Activated CD8-positive, alpha-beta T cell treated with anti-CD3 and anti-CD28 coated beads for 36 hours (primary cell): Measurements from ENCODE around the gene FGF10. TPM values are rescaled to one million over a fixed set of nuclear protein-coding genes. Genes with fewer than 3 reads are reported as not detected.

Experiments used
- ATAC-seq: fragments of 200-7000 bp; cut with Tn5 transposase; one replicate; pipeline ENCODE4 v1.10.0; 2021; ENCODE audit warnings: mild to moderate bottlenecking, moderate library complexity
- CTCF ChIA-PET: fragments of 350-600 bp; sonication (Branson Sonifier 250); formaldehyde crosslinking; loops from one replicate; lab custom pipeline; 2021; ENCODE audit warnings: antibody characterized with exemption; lab: Charles Lee
- POLR2A ChIA-PET: fragments of 350-600 bp; sonication (Branson Sonifier 250); formaldehyde crosslinking; loops from one replicate; lab custom pipeline; 2021; ENCODE audit warnings: antibody characterized with exemption; lab: Charles Lee
- DNase-seq: peaks from one replicate; pipeline ENCODE4 v3.0.0-alpha.2; 2020
- H3K27ac Mint-ChIP-seq: one replicate; pipeline ENCODE4 v1.8.0; 2021; ENCODE audit warnings: mild to moderate bottlenecking, mixed read lengths
- H3K27me3 Mint-ChIP-seq: one replicate; pipeline ENCODE4 v1.8.0; 2021; ENCODE audit warnings: mixed read lengths
- H3K36me3 Mint-ChIP-seq: one replicate; pipeline ENCODE4 v1.8.0; 2021; ENCODE audit warnings: low read depth, mixed read lengths
- H3K4me1 Mint-ChIP-seq: one replicate; pipeline ENCODE4 v1.8.0; 2021; ENCODE audit warnings: low read depth, mixed read lengths
- H3K4me3 Mint-ChIP-seq: one replicate; pipeline ENCODE4 v1.8.0; 2021; ENCODE audit warnings: mild to moderate bottlenecking, moderate library complexity, mixed read lengths
- H3K9me3 Mint-ChIP-seq: one replicate; pipeline ENCODE4 v1.8.0; 2021; ENCODE audit warnings: mixed read lengths
- CTCF ChIP-seq: fragments of 200-600 bp; IDR thresholded peaks from one replicate; pipeline ENCODE4 v1.8.0; 2022; ENCODE audit warnings: antibody characterized with exemption, mild to moderate bottlenecking
- intact Hi-C: fragments of 100-400 bp; cut with micrococcal nuclease; formaldehyde crosslinking; loops from one replicate; pipeline ENCODE4 v1.10.0; 2022
- total RNA-seq, 2 experiments: library from RNA; stranded (reverse); gene quantifications; one replicate each; pipeline ENCODE4 v1.2.3, GENCODE V29; 2021

Gene FGF10
- total RNA-seq, 2 experiments from 2014 or later: not detected

- no peak for TF ChIP-seq CTCF
- ChIA-PET POLR2A (no interaction called here), CTCF (no interaction called here)
- H3K9me3 Mint-ChIP-seq: no peaks in the 10 kb centered on the region
- H3K4me3 Mint-ChIP-seq: no peak overlapping the region
- no peak overlapping the region for H3K27ac Mint-ChIP-seq
- no peaks in the 10 kb centered on the region for H3K27me3 Mint-ChIP-seq
- no peaks in the 10 kb centered on the region for H3K4me1 Mint-ChIP-seq
- no peaks in the 10 kb centered on the region for H3K36me3 Mint-ChIP-seq
- DNase-seq: no peak
- no peak for ATAC-seq
- intact Hi-C loops: no loop called here
These were observed 52.5 kb downstream of the FGF10 start for GRCh38 chr5:44336708-44337107.

- CTCF ChIA-PET: interaction anchor here (1.6 kb wide), 1 partner anchor 9 kb away, joined by 3 read pairs; no protein-coding TSS in a partner anchor
- Mint-ChIP-seq H3K4me1 (no peaks in the 10 kb centered on the region), H3K9me3 (no peaks in the 10 kb centered on the region), H3K27ac (no peak overlapping the region), H3K4me3 (no peak overlapping the region), H3K36me3 (no peaks in the 10 kb centered on the region), H3K27me3 (no peaks in the 10 kb centered on the region)
- TF ChIP-seq CTCF: no peak
- intact Hi-C loops: loop anchor here (2.0 kb wide), 1 partner anchor 24 kb away; no protein-coding TSS in a partner anchor
- ATAC-seq (no peak), DNase-seq (no peak)
- POLR2A ChIA-PET: no interaction called here
These were observed 54.6 kb downstream of the FGF10 start for GRCh38 chr5:44334622-44335021.

GRCh38 chr5:44332285-44332971 lies 56.8 kb downstream of the FGF10 start:
- CTCF ChIA-PET: interaction anchor here (0.6 to 2.0 kb wide), 6 partner anchors 8 to 701 kb away, joined by 3 to 6 read pairs (median 4); no protein-coding TSS in a partner anchor
- TF ChIP-seq CTCF: peak; percentile 46
- POLR2A ChIA-PET: no interaction called here
- H3K9me3 Mint-ChIP-seq: no peaks in the 10 kb centered on the region
- no peaks in the 10 kb centered on the region for H3K27me3 Mint-ChIP-seq
- H3K4me3 Mint-ChIP-seq: no peak overlapping the region
- no peak overlapping the region for H3K27ac Mint-ChIP-seq
- no peak for ATAC-seq
- intact Hi-C loops: no loop called here
- no peak for DNase-seq
- H3K36me3 Mint-ChIP-seq: no peaks in the 10 kb centered on the region
- no peaks in the 10 kb centered on the region for H3K4me1 Mint-ChIP-seq

- POLR2A ChIA-PET: no interaction called here
- Mint-ChIP-seq H3K27ac (no peak overlapping the region), H3K4me3 (no peak overlapping the region), H3K4me1 (no peaks in the 10 kb centered on the region), H3K9me3 (no peaks in the 10 kb centered on the region), H3K27me3 (no peaks in the 10 kb centered on the region), H3K36me3 (no peaks in the 10 kb centered on the region)
- DNase-seq (no peak), ATAC-seq (no peak)
- CTCF ChIA-PET: interaction anchor here (0.6 to 2.0 kb wide), 5 partner anchors 8 to 54 kb away, joined by 3 to 6 read pairs (median 4); no protein-coding TSS in a partner anchor
- TF ChIP-seq CTCF: no peak
- intact Hi-C loops: no loop called here
These were observed 57.7 kb downstream of the FGF10 start for GRCh38 chr5:44331471-44332050.

GRCh38 chr5:44329716-44330115 lies 59.5 kb downstream of the FGF10 start:
- ChIA-PET CTCF (no interaction called here), POLR2A (no interaction called here)
- no peaks in the 10 kb centered on the region for H3K36me3 Mint-ChIP-seq
- H3K27me3 Mint-ChIP-seq: no peaks in the 10 kb centered on the region
- no peaks in the 10 kb centered on the region for H3K4me1 Mint-ChIP-seq
- no peak overlapping the region for H3K4me3 Mint-ChIP-seq
- DNase-seq (no peak), ATAC-seq (no peak)
- intact Hi-C loops: no loop called here
- H3K9me3 Mint-ChIP-seq: no peaks in the 10 kb centered on the region
- no peak overlapping the region for H3K27ac Mint-ChIP-seq
- no peak for TF ChIP-seq CTCF
